Measurements from ENCODE around the gene TSC1. TPM values are rescaled to one million over a fixed set of nuclear protein-coding genes. Genes with fewer than 3 reads are reported as not detected.

The TSC1 gene
- total RNA-seq, 2 experiments from 2014 or later = 28.7 to 66.2 TPM

DNA sequence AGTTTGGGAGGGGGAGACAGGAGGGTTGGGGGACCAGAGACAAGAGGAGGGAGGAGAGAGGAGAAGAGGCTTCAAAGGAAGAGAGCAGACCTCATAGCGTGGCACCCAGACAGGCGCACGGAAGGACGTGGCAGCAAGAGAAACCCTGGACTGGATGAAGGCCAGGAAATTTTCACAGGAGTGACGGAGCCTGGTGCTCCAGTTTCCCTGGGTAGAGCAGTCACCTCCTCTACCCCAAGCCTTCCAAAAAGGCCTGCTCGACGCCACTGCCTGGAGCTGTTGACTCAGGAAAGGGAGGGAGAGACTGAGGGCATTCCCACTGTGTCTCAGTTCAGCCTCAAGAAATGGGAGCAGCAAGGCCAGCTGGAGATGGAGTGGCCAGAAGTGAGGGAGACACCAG is 85.7 kb downstream of the TSC1 start:
- no peaks in the 10 kb centered on the region for H3K79me2 ChIP-seq (ENCODE audit: insufficient read depth, low read depth, low read length)
- POLR2A ChIA-PET = no interaction called here
- BruUV-seq (replicated peaks) = no TSS peak
- H3K36me3 ChIP-seq (ENCODE audit: insufficient read depth, low read length) = no peaks in the 10 kb centered on the region
- no peak for DNase-seq (ENCODE audit: low spot score)
- CTCF ChIA-PET (ENCODE audit: unreplicated experiment) = no interaction called here
- H2AFZ ChIP-seq (ENCODE audit: low read length) = no peak overlapping the region
- intact Hi-C loops (cut with micrococcal nuclease; ENCODE audit: unreplicated experiment) = no loop called here
- no peaks in the 10 kb centered on the region for H4K20me1 ChIP-seq (ENCODE audit: insufficient read depth, low read length)
- H3K4me1 ChIP-seq (ENCODE audit: insufficient read depth, low read length, poor library complexity, severe bottlenecking) = no peaks in the 10 kb centered on the region
- TF ChIP-seq, protein P1, sequence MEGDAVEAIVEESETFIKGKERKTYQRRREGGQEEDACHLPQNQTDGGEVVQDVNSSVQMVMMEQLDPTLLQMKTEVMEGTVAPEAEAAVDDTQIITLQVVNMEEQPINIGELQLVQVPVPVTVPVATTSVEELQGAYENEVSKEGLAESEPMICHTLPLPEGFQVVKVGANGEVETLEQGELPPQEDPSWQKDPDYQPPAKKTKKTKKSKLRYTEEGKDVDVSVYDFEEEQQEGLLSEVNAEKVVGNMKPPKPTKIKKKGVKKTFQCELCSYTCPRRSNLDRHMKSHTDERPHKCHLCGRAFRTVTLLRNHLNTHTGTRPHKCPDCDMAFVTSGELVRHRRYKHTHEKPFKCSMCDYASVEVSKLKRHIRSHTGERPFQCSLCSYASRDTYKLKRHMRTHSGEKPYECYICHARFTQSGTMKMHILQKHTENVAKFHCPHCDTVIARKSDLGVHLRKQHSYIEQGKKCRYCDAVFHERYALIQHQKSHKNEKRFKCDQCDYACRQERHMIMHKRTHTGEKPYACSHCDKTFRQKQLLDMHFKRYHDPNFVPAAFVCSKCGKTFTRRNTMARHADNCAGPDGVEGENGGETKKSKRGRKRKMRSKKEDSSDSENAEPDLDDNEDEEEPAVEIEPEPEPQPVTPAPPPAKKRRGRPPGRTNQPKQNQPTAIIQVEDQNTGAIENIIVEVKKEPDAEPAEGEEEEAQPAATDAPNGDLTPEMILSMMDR (conservative IDR thresholded peaks at IDR 0.05; ENCODE audit: low read length) = no peak
- TF ChIP-seq EZH2phosphoT487 (IDR thresholded peaks at IDR 0.05; ENCODE audit: borderline replicate concordance, low read depth, low read length) = no peak
- H3K4me2 ChIP-seq (ENCODE audit: low read length) = no peak overlapping the region
- H3K4me3 ChIP-seq (ENCODE audit: low read depth, low read length, poor library complexity, severe bottlenecking) = no peak overlapping the region
- no peak overlapping the region for H3K27ac ChIP-seq (ENCODE audit: low read depth, low read length, poor library complexity, severe bottlenecking)
- no peaks in the 10 kb centered on the region for H3K9me3 ChIP-seq (ENCODE audit: low read length)
- no peaks in the 10 kb centered on the region for H3K9me2 ChIP-seq (ENCODE audit: insufficient read depth, low read length)

DNA sequence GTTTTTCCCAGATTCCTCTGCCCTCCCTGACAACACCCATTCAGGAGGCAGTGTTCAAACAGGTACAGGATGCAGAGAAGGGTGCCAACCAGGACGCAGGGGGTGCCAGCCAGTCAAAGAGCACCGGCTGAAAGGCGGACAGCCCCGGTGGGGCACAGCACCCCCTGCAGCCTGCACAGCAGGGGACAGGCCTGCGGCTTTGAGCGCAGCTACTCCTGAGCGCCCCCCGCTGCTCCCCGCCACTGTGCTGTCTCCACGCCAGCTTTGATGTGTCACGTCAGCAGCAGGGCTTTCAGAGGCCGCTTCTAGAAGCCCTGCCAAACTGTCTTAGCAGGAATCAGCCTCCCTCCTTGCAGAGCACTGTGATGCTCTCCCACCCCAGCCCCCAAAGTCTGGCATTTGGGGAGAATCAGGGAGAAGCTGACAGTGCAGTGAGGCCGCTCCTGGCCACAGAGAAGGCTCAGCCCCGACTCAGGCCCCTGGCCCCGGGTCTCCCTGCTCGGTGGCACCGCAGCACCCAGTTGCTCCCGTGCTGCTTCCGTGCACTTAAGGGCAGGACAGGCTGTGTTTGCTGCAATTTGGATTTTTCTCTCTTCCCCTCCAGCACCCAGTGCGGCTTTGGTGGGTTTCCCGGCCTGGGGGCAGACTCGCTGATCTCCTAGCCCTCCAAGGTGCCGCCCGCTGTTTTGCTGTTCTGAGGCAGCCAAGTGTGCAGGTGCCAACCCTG is 86.6 kb downstream of the TSC1 start:
- ChIA-PET CTCF (ENCODE audit: unreplicated experiment) (no interaction called here), POLR2A (interaction anchor here (0.5 kb wide), 1 partner anchor 9 kb away, joined by 3 read pairs; no protein-coding TSS in a partner anchor)
- H4K20me1 ChIP-seq (ENCODE audit: insufficient read depth, low read length) = no peaks in the 10 kb centered on the region
- no peaks in the 10 kb centered on the region for H3K9me3 ChIP-seq (ENCODE audit: low read length)
- no peaks in the 10 kb centered on the region for H3K79me2 ChIP-seq (ENCODE audit: insufficient read depth, low read depth, low read length)
- H3K4me1 ChIP-seq (ENCODE audit: insufficient read depth, low read length, poor library complexity, severe bottlenecking) = no peaks in the 10 kb centered on the region
- no peak overlapping the region for H3K4me3 ChIP-seq (ENCODE audit: low read depth, low read length, poor library complexity, severe bottlenecking)
- TF ChIP-seq EZH2phosphoT487 (IDR thresholded peaks at IDR 0.05; ENCODE audit: borderline replicate concordance, low read depth, low read length) = no peak
- TF ChIP-seq, protein P1 (conservative IDR thresholded peaks at IDR 0.05; ENCODE audit: low read length) = no peak
- no peak overlapping the region for H3K27ac ChIP-seq (ENCODE audit: low read depth, low read length, poor library complexity, severe bottlenecking)
- no peak for DNase-seq (ENCODE audit: low spot score)
- no peak overlapping the region for H3K4me2 ChIP-seq (ENCODE audit: low read length)
- no peaks in the 10 kb centered on the region for H3K36me3 ChIP-seq (ENCODE audit: insufficient read depth, low read length)
- H2AFZ ChIP-seq (ENCODE audit: low read length) = no peak overlapping the region
- BruUV-seq (replicated peaks) = no TSS peak
- no peaks in the 10 kb centered on the region for H3K9me2 ChIP-seq (ENCODE audit: insufficient read depth, low read length)
- intact Hi-C loops (cut with micrococcal nuclease; ENCODE audit: unreplicated experiment) = no loop called here

DNA sequence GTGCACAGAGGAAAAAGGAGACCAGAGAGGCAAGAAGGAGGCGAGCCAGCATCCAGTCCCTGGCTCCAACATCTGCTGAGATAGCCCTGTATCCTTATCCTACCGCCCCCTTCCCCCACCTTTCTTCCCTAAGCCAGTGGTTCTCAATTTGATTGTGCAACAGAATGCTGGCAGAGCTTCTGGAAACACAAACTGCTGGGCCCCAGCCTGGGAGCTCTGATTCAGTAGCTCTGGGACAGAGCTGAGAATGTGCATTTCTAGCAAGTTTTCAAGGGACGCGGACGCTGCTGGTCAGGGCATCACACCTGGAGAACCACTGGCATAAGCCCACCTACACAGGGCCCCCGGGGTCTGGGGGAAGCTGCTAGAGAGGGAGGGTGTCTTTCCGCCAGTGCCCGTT is 87.4 kb downstream of the TSC1 start:
- no peak for TF ChIP-seq EZH2phosphoT487 (IDR thresholded peaks at IDR 0.05; ENCODE audit: borderline replicate concordance, low read depth, low read length)
- TF ChIP-seq, protein P1 (conservative IDR thresholded peaks at IDR 0.05; ENCODE audit: low read length) = no peak
- CTCF ChIA-PET (ENCODE audit: unreplicated experiment) = no interaction called here
- POLR2A ChIA-PET = interaction anchor here (0.5 kb wide), 1 partner anchor 9 kb away, joined by 3 read pairs; no protein-coding TSS in a partner anchor

More for the DNA sequence above, 87.4 kb downstream of the TSC1 start:
- no peaks in the 10 kb centered on the region for H3K9me2 ChIP-seq (ENCODE audit: insufficient read depth, low read length)
- no peak overlapping the region for H3K4me3 ChIP-seq (ENCODE audit: low read depth, low read length, poor library complexity, severe bottlenecking)
- H3K27ac ChIP-seq (ENCODE audit: low read depth, low read length, poor library complexity, severe bottlenecking) = no peak overlapping the region
- H3K9me3 ChIP-seq (ENCODE audit: low read length) = no peaks in the 10 kb centered on the region
- H3K4me1 ChIP-seq (ENCODE audit: insufficient read depth, low read length, poor library complexity, severe bottlenecking) = no peaks in the 10 kb centered on the region
- H2AFZ ChIP-seq (ENCODE audit: low read length) = no peak overlapping the region
- no TSS peak for BruUV-seq (replicated peaks)
- H3K4me2 ChIP-seq (ENCODE audit: low read length) = no peak overlapping the region
- intact Hi-C loops (cut with micrococcal nuclease; ENCODE audit: unreplicated experiment) = no loop called here
- H4K20me1 ChIP-seq (ENCODE audit: insufficient read depth, low read length) = no peaks in the 10 kb centered on the region
- no peaks in the 10 kb centered on the region for H3K36me3 ChIP-seq (ENCODE audit: insufficient read depth, low read length)
- no peak for DNase-seq (ENCODE audit: low spot score)
- H3K79me2 ChIP-seq (ENCODE audit: insufficient read depth, low read depth, low read length) = no peaks in the 10 kb centered on the region

Data from OCI-LY7 (cell line).